GM12864 (cell line): ENCODE data around the gene PLPP6.

Experiments used
- DNase-seq: peaks from one replicate; pipeline ENCODE4 v3.0.0-alpha.2; 2011; ENCODE audit warnings: low read depth
- H3K4me3 ChIP-seq: 2 replicates; pipeline ENCODE4 v1.5.1; 2011; ENCODE audit warnings: mild to moderate bottlenecking, low read depth, low read length, control low read depth
- TF ChIP-seq, protein P1 (sequence below): IDR thresholded peaks from 2 replicates; pipeline ENCODE4 v1.5.1; 2011; ENCODE audit warnings: low read depth, mild to moderate bottlenecking, moderate library complexity, low read length, control low read depth, inconsistent platforms; ENCODE audit errors: missing control alignments

Gene PLPP6

DNA sequence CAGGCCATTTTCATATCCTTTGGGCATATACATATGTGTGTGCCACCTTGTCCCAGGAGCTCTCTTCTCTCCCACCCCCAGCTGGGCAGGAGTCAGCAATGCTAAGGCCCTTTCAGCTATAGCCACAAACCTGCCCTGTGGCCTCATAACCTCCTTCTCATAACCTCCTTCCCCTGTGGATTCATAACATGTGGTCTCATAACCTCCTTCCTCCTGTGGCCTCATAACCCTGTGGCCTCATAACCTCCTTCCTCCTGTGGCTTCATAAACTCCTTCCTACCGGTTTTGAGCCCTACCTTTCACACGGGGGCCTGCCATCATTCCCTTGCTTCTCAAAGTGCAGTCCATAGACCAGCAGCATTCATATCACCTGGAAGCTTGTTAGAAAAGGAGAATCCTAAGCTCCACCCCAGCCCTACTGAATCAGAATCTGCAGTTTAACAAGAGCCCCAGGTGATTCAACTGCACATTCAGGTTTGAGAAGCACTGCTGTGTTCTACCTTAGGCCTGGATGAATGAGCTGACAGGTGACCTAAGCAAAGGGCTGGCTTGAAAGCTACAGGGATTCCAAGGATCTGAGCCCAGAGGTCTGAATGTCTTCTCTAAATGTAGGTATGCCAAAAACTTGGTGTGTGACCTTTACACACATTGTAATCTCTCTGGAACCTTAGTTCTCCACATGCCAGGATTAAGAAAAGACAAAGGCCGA, 41.9 kb upstream of the PLPP6 start:
- no peak overlapping the region for H3K4me3 ChIP-seq
- no peak for DNase-seq
- TF ChIP-seq, protein P1, sequence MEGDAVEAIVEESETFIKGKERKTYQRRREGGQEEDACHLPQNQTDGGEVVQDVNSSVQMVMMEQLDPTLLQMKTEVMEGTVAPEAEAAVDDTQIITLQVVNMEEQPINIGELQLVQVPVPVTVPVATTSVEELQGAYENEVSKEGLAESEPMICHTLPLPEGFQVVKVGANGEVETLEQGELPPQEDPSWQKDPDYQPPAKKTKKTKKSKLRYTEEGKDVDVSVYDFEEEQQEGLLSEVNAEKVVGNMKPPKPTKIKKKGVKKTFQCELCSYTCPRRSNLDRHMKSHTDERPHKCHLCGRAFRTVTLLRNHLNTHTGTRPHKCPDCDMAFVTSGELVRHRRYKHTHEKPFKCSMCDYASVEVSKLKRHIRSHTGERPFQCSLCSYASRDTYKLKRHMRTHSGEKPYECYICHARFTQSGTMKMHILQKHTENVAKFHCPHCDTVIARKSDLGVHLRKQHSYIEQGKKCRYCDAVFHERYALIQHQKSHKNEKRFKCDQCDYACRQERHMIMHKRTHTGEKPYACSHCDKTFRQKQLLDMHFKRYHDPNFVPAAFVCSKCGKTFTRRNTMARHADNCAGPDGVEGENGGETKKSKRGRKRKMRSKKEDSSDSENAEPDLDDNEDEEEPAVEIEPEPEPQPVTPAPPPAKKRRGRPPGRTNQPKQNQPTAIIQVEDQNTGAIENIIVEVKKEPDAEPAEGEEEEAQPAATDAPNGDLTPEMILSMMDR, result no peak

- TF ChIP-seq, protein P1, result no peak
- no peak overlapping the region for H3K4me3 ChIP-seq
- DNase-seq, result no peak
These were observed 41.1 kb upstream of the PLPP6 start for GRCh38 chr9:4620881-4621555.

DNA sequence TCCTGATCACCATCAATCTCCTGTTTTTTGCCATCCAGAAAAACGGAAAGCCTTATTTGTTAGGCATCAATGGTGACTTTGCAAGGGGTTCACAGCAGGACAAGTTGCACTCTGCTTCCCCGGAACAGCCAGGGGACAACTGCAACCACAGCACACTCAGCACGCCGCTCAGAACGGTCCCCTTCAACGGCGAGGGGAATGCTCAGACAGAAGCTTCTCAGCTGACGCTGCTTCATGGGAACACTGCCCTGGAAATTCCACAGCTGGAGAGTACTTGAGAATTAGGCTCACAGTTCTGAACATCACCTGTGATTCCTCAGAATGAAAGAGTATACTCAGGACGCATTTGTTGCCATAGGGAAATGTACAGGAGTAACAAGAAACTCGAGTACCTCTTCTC, 40.1 kb upstream of the PLPP6 start:
- TF ChIP-seq, protein P1, result no peak
- no peak overlapping the region for H3K4me3 ChIP-seq
- DNase-seq, result no peak

GRCh38 chr9:4630836-4631235, 31.3 kb upstream of the PLPP6 start:
- no peak for DNase-seq
- no peak overlapping the region for H3K4me3 ChIP-seq

GRCh38 chr9:4638968-4639367, 23.1 kb upstream of the PLPP6 start:
- no peak overlapping the region for H3K4me3 ChIP-seq
- TF ChIP-seq, protein P1, result no peak
- no peak for DNase-seq

More at GRCh38 chr9:4630836-4631235, 31.3 kb upstream of the PLPP6 start:
- TF ChIP-seq, protein P1, result no peak

DNA sequence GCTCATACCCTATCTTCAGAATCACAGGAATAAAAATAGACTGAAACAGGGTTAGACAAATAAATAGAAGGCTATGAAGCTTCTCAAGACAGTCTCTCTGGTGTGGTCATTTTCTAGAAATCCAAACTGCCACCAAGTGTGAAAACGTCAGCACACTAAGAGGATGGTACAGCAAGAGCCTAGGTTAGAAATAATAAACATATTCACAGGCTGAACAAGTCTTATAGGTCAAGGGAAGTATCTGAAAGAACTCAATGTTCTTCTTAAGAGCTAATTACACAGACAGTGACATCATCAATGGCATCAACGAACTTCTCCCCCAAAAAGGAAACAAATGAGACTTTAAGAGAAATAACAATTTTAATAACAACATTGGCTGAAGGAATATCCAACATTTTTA, 22.7 kb upstream of the PLPP6 start:
- DNase-seq, result no peak
- H3K4me3 ChIP-seq, result no peak overlapping the region
- TF ChIP-seq, protein P1, result no peak
